KOPT-K1 (cell line): ENCODE results near the gene PUDP.
A peak's percentile ranks its signal among the peaks of the same experiment; 100 is the strongest.

ENCODE experiments used
- H3K27ac ChIP-seq: fragments of 200-600 bp; sonication (generic); 2 replicates; pipeline ENCODE4 v1.5.1; 2016; ENCODE audit warnings: antibody characterized with exemption, mild to moderate bottlenecking, low read depth, low read length; ENCODE audit not compliant: poor library complexity, severe bottlenecking
- H3K36me3 ChIP-seq: fragments of 200-600 bp; sonication (generic); 2 replicates; pipeline ENCODE4 v1.5.1; 2017; ENCODE audit warnings: antibody characterized with exemption, mild to moderate bottlenecking, low read length, moderate library complexity; ENCODE audit not compliant: insufficient read depth
- H3K9me3 ChIP-seq: fragments of 200-600 bp; sonication (generic); 2 replicates; pipeline ENCODE4 v1.5.1; 2017; ENCODE audit warnings: antibody characterized with exemption, low read length, mild to moderate bottlenecking; ENCODE audit not compliant: insufficient read depth, poor library complexity, severe bottlenecking

Gene PUDP

GRCh38 chrX:7082556-7082955, 65.4 kb downstream of the PUDP start:
- Histone ChIP-seq H3K9me3 (no peaks in the 10 kb centered on the region), H3K36me3 (no peaks in the 10 kb centered on the region; the same call in 1 of the 2 replicates), H3K27ac (peak overlapping the region; percentile 98)

GRCh38 chrX:7077241-7078230, 70.4 kb downstream of the PUDP start:
- peaks cover 3% of the 10 kb centered on the region for H3K36me3 ChIP-seq
- H3K27ac ChIP-seq, result peak overlapping the region; percentile 91
- H3K9me3 ChIP-seq, result no peaks in the 10 kb centered on the region

GRCh38 chrX:7076245-7076661, 71.7 kb downstream of the PUDP start:
- peak overlapping the region; percentile 91 for H3K27ac ChIP-seq
- H3K9me3 ChIP-seq, result no peaks in the 10 kb centered on the region
- H3K36me3 ChIP-seq, result peaks cover 3% of the 10 kb centered on the region

GRCh38 chrX:7074908-7075204, 73.1 kb downstream of the PUDP start:
- peak overlapping the region; percentile 91 for H3K27ac ChIP-seq
- no peaks in the 10 kb centered on the region for H3K9me3 ChIP-seq
- peaks cover 8% of the 10 kb centered on the region; the same call in 1 of the 2 replicates for H3K36me3 ChIP-seq

GRCh38 chrX:7074148-7074907, 73.6 kb downstream of the PUDP start:
- peaks cover 8% of the 10 kb centered on the region; the same call in 1 of the 2 replicates for H3K36me3 ChIP-seq
- H3K27ac ChIP-seq, result peak overlapping the region; percentile 91
- H3K9me3 ChIP-seq, result no peaks in the 10 kb centered on the region

GRCh38 chrX:7073336-7073735, 74.6 kb downstream of the PUDP start:
- H3K27ac ChIP-seq, result peak overlapping the region; percentile 91
- H3K36me3 ChIP-seq, result peaks cover 10% of the 10 kb centered on the region; the same call in 1 of the 2 replicates
- no peaks in the 10 kb centered on the region for H3K9me3 ChIP-seq

- Histone ChIP-seq H3K9me3 (peaks cover under 1% of the 10 kb centered on the region), H3K36me3 (peaks cover 15% of the 10 kb centered on the region; the same call in 1 of the 2 replicates), H3K27ac (peak overlapping the region; percentile 91)
These were observed 75.1 kb downstream of the PUDP start for GRCh38 chrX:7072856-7073255.

GRCh38 chrX:7071390-7071789, 76.6 kb downstream of the PUDP start:
- peaks cover 9% of the 10 kb centered on the region for H3K9me3 ChIP-seq
- H3K27ac ChIP-seq, result peak overlapping the region; percentile 93
- peaks cover 30% of the 10 kb centered on the region for H3K36me3 ChIP-seq

- peak overlapping the region; percentile 93 for H3K27ac ChIP-seq
- H3K9me3 ChIP-seq, result peaks cover 13% of the 10 kb centered on the region
- peaks cover 43% of the 10 kb centered on the region for H3K36me3 ChIP-seq
These were observed 78.4 kb downstream of the PUDP start for GRCh38 chrX:7069556-7069955.

GRCh38 chrX:7068939-7069367, 79.0 kb downstream of the PUDP start:
- Histone ChIP-seq H3K9me3 (peaks cover 13% of the 10 kb centered on the region), H3K36me3 (peaks cover 49% of the 10 kb centered on the region), H3K27ac (peak overlapping the region; percentile 93)

GRCh38 chrX:7067256-7067655, 80.7 kb downstream of the PUDP start:
- Histone ChIP-seq H3K27ac (peak overlapping the region; percentile 93), H3K9me3 (peaks cover 13% of the 10 kb centered on the region), H3K36me3 (peaks cover 51% of the 10 kb centered on the region)

GRCh38 chrX:7065473-7065872, 82.5 kb downstream of the PUDP start:
- H3K27ac ChIP-seq, result peak overlapping the region; percentile 93
- peaks cover 65% of the 10 kb centered on the region for H3K36me3 ChIP-seq
- peaks cover 13% of the 10 kb centered on the region for H3K9me3 ChIP-seq

GRCh38 chrX:7062903-7063302, 85.0 kb downstream of the PUDP start:
- Histone ChIP-seq H3K9me3 (peaks cover 21% of the 10 kb centered on the region), H3K36me3 (peaks cover 80% of the 10 kb centered on the region)

GRCh38 chrX:7062276-7062675, 85.7 kb downstream of the PUDP start:
- peaks cover 15% of the 10 kb centered on the region for H3K9me3 ChIP-seq
- H3K27ac ChIP-seq, result peak overlapping the region; percentile 56
- peaks cover 80% of the 10 kb centered on the region for H3K36me3 ChIP-seq

More at GRCh38 chrX:7062903-7063302, 85.0 kb downstream of the PUDP start:
- H3K27ac ChIP-seq, result peak overlapping the region; percentile 56

- Histone ChIP-seq H3K27ac (peak overlapping the region; percentile 36), H3K36me3 (peaks cover 80% of the 10 kb centered on the region)
These were observed 86.5 kb downstream of the PUDP start for GRCh38 chrX:7061429-7061828.

More at GRCh38 chrX:7061429-7061828, 86.5 kb downstream of the PUDP start:
- H3K9me3 ChIP-seq, result peaks cover 13% of the 10 kb centered on the region
